Choroid plexus epithelial cell (primary cell): Measurements from ENCODE around the gene RASA4.
A peak's percentile ranks its signal among the peaks of the same experiment; 100 is the strongest.
"Not testable (repeated sequence)": the region's sequence is repeated elsewhere in the genome, so short reads cannot be mapped to it uniquely, and the experiment has no call there.

Source experiments
- DNase-seq: peaks from one replicate; pipeline ENCODE4 v3.0.0-alpha.2; 2010; ENCODE audit warnings: low read depth
- H3K4me3 ChIP-seq: 2 replicates; pipeline ENCODE4 v1.5.1; 2011; ENCODE audit warnings: low read depth, mild to moderate bottlenecking, control low read depth, low read length, moderate library complexity
- CTCF ChIP-seq: conservative IDR thresholded peaks from 2 replicates; pipeline ENCODE4 v1.5.1; 2011; ENCODE audit warnings: low read depth, mild to moderate bottlenecking, control low read depth, inconsistent platforms, low read length, moderate library complexity

Gene RASA4

GRCh38 chr7:102572261-102573239 lies 44.0 kb downstream of the RASA4 start, which contains the start of gene POLR2J3:
POLR2J3 (minus strand) TSS chr7:102572583; CDS start chr7:102572521, 62 bp downstream.
- TF ChIP-seq CTCF = peak; percentile 30
- peak within 1 kb of the TSS; percentile 59 for H3K4me3 ChIP-seq
- peak; percentile 89 for DNase-seq

- not testable (repeated sequence) for DNase-seq, H3K4me3 ChIP-seq
Observed at GRCh38 chr7:102568620-102569019, 47.9 kb downstream of the RASA4 start.

- not testable (repeated sequence) for DNase-seq, H3K4me3 ChIP-seq
Observed at GRCh38 chr7:102550808-102551422, 65.6 kb downstream of the RASA4 start, which contains the start of gene SPDYE2. SPDYE2 (plus strand) TSS chr7:102551226; CDS start chr7:102553256, 2,030 bp downstream.

- DNase-seq, H3K4me3 ChIP-seq: not testable (repeated sequence)
Observed at GRCh38 chr7:102546353-102546752, 70.2 kb downstream of the RASA4 start.

GRCh38 chr7:102545288-102545687 lies 71.3 kb downstream of the RASA4 start:
- not testable (repeated sequence) for H3K4me3 ChIP-seq, DNase-seq

- not testable (repeated sequence) for DNase-seq, H3K4me3 ChIP-seq
Observed at GRCh38 chr7:102544372-102544771, 72.2 kb downstream of the RASA4 start.

- H3K4me3 ChIP-seq, DNase-seq: not testable (repeated sequence)
Observed at GRCh38 chr7:102543596-102543995, 73.0 kb downstream of the RASA4 start, which contains the start of gene UPK3BL2. UPK3BL2 (minus strand) TSS chr7:102543696; CDS start chr7:102543636, 60 bp downstream.

- not testable (repeated sequence) for H3K4me3 ChIP-seq
Observed at GRCh38 chr7:102542771-102543170, 73.8 kb downstream of the RASA4 start.

GRCh38 chr7:102542083-102542482 lies 74.5 kb downstream of the RASA4 start:
- DNase-seq, H3K4me3 ChIP-seq: not testable (repeated sequence)

More at GRCh38 chr7:102542771-102543170, 73.8 kb downstream of the RASA4 start:
- not testable (repeated sequence) for DNase-seq

- not testable (repeated sequence) for DNase-seq, H3K4me3 ChIP-seq
Observed at GRCh38 chr7:102540604-102541003, 76.0 kb downstream of the RASA4 start.

- not testable (repeated sequence) for H3K4me3 ChIP-seq, DNase-seq
Observed at GRCh38 chr7:102535062-102535615, 81.4 kb downstream of the RASA4 start.

GRCh38 chr7:102532127-102532526 lies 84.4 kb downstream of the RASA4 start:
- H3K4me3 ChIP-seq, DNase-seq: not testable (repeated sequence)

GRCh38 chr7:102531583-102531982 lies 85.0 kb downstream of the RASA4 start:
- not testable (repeated sequence) for H3K4me3 ChIP-seq, DNase-seq

GRCh38 chr7:102527822-102528793 lies 88.4 kb downstream of the RASA4 start:
- H3K4me3 ChIP-seq, DNase-seq: not testable (repeated sequence)

GRCh38 chr7:102527182-102527581 lies 89.4 kb downstream of the RASA4 start:
- DNase-seq, H3K4me3 ChIP-seq: not testable (repeated sequence)

GRCh38 chr7:102524803-102525202 lies 91.8 kb downstream of the RASA4 start:
- DNase-seq, H3K4me3 ChIP-seq: not testable (repeated sequence)
